Left lung (tissue), 10 donors: ENCODE results near the gene NRXN2. TPM values are rescaled to one million over a fixed set of nuclear protein-coding genes. Genes with fewer than 3 reads are reported as not detected.

Experiments used
- ATAC-seq: fragments of 200-7000 bp; cut with Tn5 transposase; one replicate; pipeline ENCODE4 v1.9.1; 2020; ENCODE audit warnings: moderate library complexity
- DNase-seq, 4 donors: peaks; one replicate each; pipeline ENCODE4 v3.0.0-alpha.2; 2013 to 2020
- H3K27ac ChIP-seq, 2 donors: fragments of 200-600 bp; sonication (generic) in 1 of 2; one replicate each; pipeline versions ENCODE4 v1.5.0 to v1.8.0; 2020 to 2021
- H3K27me3 ChIP-seq, 2 donors: fragments of 200-600 bp; sonication (generic) in 1 of 2; one replicate each; pipeline versions ENCODE4 v1.5.0 to v1.8.0; 2020 to 2021
- H3K36me3 ChIP-seq, 2 donors: fragments of 200-600 bp; sonication (generic) in 1 of 2; one replicate each; pipeline versions ENCODE4 v1.5.0 to v1.8.0; 2020 to 2021
- H3K4me1 ChIP-seq, 2 donors: fragments of 200-600 bp; one replicate each; pipeline ENCODE4 v1.8.0; 2021
- H3K4me3 ChIP-seq, 2 donors: fragments of 200-600 bp; sonication (generic) in 1 of 2; one replicate each; pipeline versions ENCODE4 v1.5.0 to v1.8.0; 2020 to 2021; ENCODE audit warnings: mild to moderate bottlenecking in 1 of 2
- H3K9me3 ChIP-seq, 2 donors: fragments of 200-600 bp; sonication (generic) in 1 of 2; one replicate each; pipeline versions ENCODE4 v1.5.0 to v1.8.0; 2020 to 2021
- CTCF ChIP-seq, 2 donors: fragments of 200-600 bp; sonication (generic) in 1 of 2; IDR thresholded peaks; one replicate each; pipeline versions ENCODE4 v1.5.0 to v1.8.0; 2021; ENCODE audit warnings: antibody characterized with exemption in 2 of 2
- intact Hi-C, 2 donors: fragments of 100-400 bp; cut with DNase I; formaldehyde crosslinking; loops; one replicate each; pipeline versions ENCODE4 v1.11.2 to v1.14.2; 2022
- polyA plus RNA-seq, 6 donors: library from polyadenylated mRNA; unstranded; fragments of 120-200 nt; gene quantifications; one replicate each; pipeline ENCODE4 v1.2.1, GENCODE V29; 2013; ENCODE audit not compliant: insufficient read length in 6 of 6
- total RNA-seq, 2 donors: library from RNA; stranded (reverse); fragmentation: NEBNext Ultra II Directional; extraction: Animal tissue kit (Norgen Biotek cat#: 25700); gene quantifications; one replicate each; pipeline ENCODE4 v1.2.1, GENCODE V29; 2021
- donor health status: DM: no; HTN: yes; CAD: no.
- donor health status: DM: no; HTN: no; CAD: no.

The NRXN2 gene
- total and polyA plus RNA-seq, 8 donors = 3.5 to 15.0 (median 10.4) TPM

DNA sequence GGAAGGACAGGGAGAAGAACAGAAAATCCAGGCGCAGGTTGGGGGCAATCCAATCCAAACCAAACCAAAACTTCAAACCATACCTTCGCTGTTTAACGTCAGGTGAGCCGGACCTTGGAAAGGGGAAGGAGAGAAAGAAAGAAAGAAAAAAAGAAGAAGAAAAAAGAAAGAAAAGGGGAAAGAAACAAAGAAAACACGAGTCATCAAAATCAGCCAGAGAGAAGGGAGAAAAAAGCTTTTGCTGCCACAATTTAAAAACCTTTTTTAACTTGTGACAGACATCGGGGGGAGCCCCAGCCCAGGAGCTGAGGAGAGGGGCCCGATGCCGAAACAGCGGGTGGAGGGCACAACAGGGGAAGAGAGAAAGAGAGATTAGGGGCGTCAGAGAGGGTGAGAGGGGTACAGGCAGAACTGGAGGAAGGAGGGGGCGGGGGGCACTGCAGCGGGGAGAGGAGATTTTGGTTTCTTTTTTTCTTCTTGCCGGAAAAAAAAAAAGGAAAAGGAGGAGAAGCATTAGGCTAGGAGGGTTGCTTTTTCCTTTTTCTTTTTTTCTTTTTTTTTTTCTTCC is 30.1 kb downstream of the NRXN2 start:
- no peak for TF ChIP-seq CTCF (IDR thresholded peaks at IDR 0.05)
- DNase-seq (no peak), ATAC-seq (no peak)
- Histone ChIP-seq H3K9me3 (no peaks in the 10 kb centered on the region), H3K27me3 (peaks cover 11 to 35% of the 10 kb centered on the region in 2 donors), H3K36me3 (no peaks in the 10 kb centered on the region), H3K4me1 (peaks cover 0 to 13% of the 10 kb centered on the region in 2 donors), H3K27ac (no peak overlapping the region), H3K4me3 (no peak overlapping the region)
- intact Hi-C loops = no loop called here

DNA sequence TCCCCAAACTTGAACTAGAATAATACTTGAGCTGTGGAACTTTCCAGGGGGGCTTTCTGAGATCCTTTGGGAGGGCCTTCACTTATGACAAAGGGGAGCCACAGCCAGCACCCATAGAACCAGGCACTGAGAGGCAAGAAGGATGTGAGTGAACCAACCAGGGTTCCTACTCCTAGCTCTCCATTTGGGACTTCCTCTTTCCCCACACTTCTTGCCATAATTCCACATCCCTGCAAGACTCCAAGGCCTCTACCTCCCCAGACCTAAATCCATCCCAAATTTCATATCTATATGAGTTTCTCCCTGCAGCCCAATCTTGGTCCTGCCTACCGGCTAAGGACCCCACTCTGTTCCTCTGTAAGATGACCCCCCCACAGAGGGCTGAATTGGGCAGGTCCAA is 31.5 kb downstream of the NRXN2 start:
- H3K4me3 ChIP-seq = no peak overlapping the region
- H3K36me3 ChIP-seq = no peaks in the 10 kb centered on the region
- ATAC-seq (no peak), DNase-seq (no peak)
- intact Hi-C loops = no loop called here
- H3K9me3 ChIP-seq = no peaks in the 10 kb centered on the region
- no peak for TF ChIP-seq CTCF (IDR thresholded peaks at IDR 0.05)
- H3K27ac ChIP-seq = no peak overlapping the region
- H3K4me1 ChIP-seq = peaks cover 0 to 15% of the 10 kb centered on the region in 2 donors
- peaks cover 11 to 35% of the 10 kb centered on the region in 2 donors for H3K27me3 ChIP-seq

- H3K36me3 ChIP-seq = no peaks in the 10 kb centered on the region
- peaks cover 11 to 35% of the 10 kb centered on the region in 2 donors for H3K27me3 ChIP-seq
- no peak overlapping the region for H3K27ac ChIP-seq
- H3K4me1 ChIP-seq = peaks cover 0 to 15% of the 10 kb centered on the region in 2 donors
- no peak for ATAC-seq
- intact Hi-C loops = no loop called here
- no peaks in the 10 kb centered on the region for H3K9me3 ChIP-seq
- TF ChIP-seq CTCF (IDR thresholded peaks at IDR 0.05) = no peak
- no peak overlapping the region for H3K4me3 ChIP-seq
- DNase-seq = no peak
Observed at GRCh38 chr11:64690235-64690634, 32.8 kb downstream of the NRXN2 start.

DNA sequence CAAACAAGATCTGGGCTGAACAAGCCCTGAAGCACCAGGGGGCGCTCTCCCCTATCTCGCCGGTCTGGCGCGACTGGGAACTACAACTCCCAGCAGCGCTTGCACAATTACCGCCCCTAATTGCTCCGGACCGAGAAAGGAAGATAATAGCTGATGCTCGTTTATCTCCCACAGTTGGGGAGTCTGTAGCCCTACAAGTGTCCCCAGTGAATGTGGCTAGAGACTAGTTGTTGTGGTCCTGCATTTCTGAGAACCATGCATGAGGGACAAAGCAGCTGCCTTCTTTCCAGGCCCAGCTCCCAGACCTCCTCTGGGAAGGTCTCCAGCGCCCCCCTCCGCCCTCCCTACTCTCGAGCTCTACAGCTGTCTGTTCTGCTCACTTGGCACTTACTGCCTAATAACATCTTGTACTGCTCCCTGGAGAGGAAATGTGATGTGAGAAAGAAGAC is 34.4 kb downstream of the NRXN2 start:
- Histone ChIP-seq H3K4me1 (peaks cover 0 to 15% of the 10 kb centered on the region in 2 donors), H3K4me3 (peak overlapping the region; percentile 13 to 34), H3K36me3 (no peaks in the 10 kb centered on the region), H3K27me3 (peaks cover 11 to 18% of the 10 kb centered on the region in 2 donors), H3K9me3 (no peaks in the 10 kb centered on the region), H3K27ac (peak overlapping the region in 1 of 2 donors; percentile 58)
- ATAC-seq (peak; percentile 96), DNase-seq (peak; percentile 87 to 96 (median 94))
- intact Hi-C loops = no loop called here
- TF ChIP-seq CTCF (IDR thresholded peaks at IDR 0.05) = peak; percentile 95

DNA sequence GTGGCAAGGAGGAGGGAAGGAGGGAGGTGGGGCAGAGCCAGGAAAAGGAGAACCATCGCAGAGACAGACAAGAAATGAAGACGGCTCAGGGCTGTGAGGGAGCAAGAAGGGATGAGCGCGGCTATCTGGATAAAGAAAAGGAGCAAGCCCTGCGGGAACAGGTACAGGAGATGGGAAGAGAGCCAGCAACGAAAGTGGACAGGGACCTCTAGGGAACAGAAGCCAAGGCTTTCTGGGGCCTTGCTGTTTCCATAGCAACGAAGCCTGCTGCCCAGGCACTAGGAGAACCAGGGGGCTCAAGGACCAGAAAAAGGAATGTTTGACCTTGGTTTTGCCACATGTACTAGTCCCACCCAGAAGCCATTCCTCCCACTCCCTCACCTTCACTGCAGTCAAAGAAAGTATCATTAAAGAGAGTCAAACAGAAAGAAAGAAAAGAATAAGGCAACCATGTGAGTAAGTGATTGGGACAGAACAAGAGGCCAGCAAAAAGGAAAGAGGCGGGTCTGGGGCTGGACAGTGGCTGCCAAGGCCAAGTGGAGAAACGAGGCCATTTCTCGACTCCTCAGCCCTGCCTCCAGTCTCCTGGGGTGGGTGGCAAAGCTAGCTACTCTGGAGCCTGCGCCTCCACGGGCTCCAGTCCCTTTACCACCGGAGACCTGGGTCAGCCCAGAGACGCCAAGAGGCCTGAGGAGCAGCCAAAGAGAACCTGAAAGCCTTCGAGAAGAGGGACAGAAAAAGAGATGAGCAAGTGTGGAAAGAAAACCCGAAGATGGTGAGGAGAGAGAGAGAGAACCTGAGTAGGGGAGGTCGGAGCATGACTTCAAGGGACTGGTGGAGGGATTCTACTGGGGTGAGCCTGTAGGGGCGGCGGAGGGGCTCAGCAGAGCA is 35.1 kb downstream of the NRXN2 start:
- Histone ChIP-seq H3K4me1 (peaks cover 0 to 15% of the 10 kb centered on the region in 2 donors), H3K27ac (peak overlapping the region in 1 of 2 donors; percentile 58), H3K36me3 (no peaks in the 10 kb centered on the region), H3K4me3 (peak overlapping the region in 1 of 2 donors; percentile 34), H3K27me3 (peaks cover 6 to 11% of the 10 kb centered on the region in 2 donors), H3K9me3 (no peaks in the 10 kb centered on the region)
- ATAC-seq = peak; percentile 4
- DNase-seq = no peak
- intact Hi-C loops = no loop called here
- TF ChIP-seq CTCF (IDR thresholded peaks at IDR 0.05) = no peak
